ENCODE results near the gene ZNF740.
A peak's percentile ranks its signal among the peaks of the same experiment; 100 is the strongest.
"Not testable (repeated sequence)": the region's sequence is repeated elsewhere in the genome, so short reads cannot be mapped to it uniquely, and the experiment has no call there.

ZNF740 gene

GRCh38 chr12:53173085-53173715 is 7.3 kb upstream of the ZNF740 start:
- DNase-seq, result no peak

DNA sequence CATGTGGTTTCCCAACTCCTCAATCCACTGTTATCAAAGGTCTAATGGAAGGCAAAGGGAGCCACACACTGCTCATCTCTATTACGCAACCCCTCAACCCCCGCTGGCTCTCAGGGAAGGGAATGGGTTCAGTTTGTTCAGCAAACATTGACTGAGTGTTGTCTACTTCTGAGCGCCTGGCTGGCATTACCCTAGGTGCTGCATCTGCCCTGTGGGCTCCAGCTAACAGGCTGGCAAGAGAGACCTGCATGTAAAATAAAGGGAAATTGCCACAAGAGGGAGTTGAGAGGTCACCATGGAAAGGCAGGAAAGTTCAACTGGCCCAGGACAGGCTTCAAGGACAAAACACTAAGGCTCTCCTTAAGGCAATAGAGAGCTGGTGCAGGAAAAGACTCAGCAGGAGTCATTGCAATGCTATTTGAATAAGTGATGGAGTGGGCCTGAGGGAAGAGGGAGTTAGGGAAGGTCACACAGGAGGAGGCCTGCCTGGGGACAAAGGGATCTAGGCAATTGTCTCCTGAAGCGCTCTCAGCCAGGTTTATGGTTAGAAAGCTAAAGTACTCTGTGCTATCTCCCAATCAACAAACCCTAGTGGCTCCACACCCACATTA is 5.5 kb upstream of the ZNF740 start:
- peak; percentile 74 to 92 (median 89) for DNase-seq

DNA sequence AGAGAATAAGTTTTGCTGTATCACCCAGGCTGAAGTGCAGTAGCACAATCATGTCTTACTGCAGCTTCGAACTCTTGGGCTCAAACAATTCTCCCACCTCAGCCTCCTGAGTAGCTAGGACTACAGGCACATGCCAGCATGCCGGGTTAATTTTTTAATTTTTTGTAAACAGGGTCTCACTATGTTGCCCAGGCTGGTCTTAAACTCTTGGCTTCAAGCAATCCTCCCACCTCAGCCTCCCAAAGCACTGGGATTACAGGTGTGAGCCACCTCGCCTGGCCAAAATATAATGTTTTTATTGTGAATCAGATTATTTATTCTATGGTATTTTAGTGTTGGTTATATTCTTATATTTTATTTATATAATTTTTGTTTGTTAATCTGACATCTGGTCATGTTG is 3.8 kb upstream of the ZNF740 start:
- DNase-seq, result no peak

DNA sequence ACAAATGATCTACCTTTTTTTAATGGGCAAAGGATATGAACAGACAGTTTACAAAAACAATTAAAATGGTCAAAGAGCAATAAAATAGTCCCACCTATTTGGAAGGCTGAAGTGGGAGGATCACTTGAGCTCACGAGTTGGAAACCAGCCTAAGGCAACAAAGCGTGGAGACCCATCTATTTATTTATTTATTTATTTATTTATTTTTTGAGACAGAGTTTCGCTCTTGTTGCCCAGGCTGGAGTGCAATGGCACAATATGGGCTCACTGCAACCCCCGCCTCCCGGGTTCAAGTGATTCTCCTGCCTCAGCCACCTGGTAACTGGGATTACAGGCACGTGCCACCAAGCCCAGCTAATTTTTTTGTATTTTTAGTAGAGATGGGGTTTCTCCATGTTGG is 3.1 kb upstream of the ZNF740 start:
- DNase-seq, result not testable (repeated sequence)

- not testable (repeated sequence) for DNase-seq
Measured at GRCh38 chr12:53178803-53179202, 1.7 kb upstream of the ZNF740 start.

DNA sequence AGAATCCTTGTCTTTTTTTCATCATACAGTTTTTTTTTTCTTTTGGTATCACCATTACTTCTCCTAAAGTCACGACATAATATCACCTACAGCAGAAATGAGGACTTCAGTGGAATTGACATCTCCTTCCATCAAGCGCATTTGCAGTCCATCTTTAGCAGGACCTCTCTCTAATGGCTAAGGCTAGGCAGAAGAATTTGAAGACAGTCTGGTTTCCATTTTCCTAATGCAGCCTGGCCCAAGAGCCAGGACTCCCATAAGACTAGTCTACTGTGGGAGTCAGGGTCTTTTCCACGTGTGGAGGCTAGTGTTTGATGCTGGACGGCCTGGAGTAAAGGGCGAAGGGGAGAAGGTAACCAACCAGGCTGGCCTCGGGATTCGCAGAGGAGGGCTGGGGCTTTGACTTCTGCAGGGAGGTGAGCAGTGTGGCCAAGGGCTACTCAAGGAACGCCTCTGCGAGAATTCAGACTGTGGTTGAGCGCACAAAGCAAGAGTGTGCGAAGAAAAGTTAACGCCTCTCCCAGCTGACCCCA is 769 bp upstream of the ZNF740 start:
- peak in 1 of 3 experiments; percentile 70 for DNase-seq

- peak in 2 of 3 experiments; percentile 82 to 98 for DNase-seq
Measured at GRCh38 chr12:53180931-53181645, 566 bp downstream of the ZNF740 start.

DNA sequence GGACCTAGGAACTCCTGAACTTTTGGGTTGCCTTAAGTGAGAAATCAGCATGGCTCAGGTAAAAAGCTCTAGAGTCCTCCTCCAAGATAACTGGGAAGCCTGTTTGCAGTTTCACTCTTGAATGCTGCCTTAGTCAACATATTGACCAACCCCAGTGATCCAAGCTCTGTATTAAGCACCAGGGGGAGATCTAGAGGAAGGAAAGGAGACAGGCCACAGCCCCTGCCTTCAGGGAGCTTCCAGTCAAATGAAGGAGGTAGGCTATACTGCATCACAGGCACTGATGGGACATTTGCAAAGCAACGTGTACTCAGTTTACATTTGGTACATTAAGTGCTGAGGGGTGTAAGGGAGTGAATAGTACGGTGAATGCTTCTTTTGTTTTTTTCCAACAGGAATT is 1.4 kb downstream of the ZNF740 start:
- DNase-seq, result no peak

- DNase-seq, result peak in 1 of 3 experiments; percentile 15
Measured at GRCh38 chr12:53182903-53183302, 2.4 kb downstream of the ZNF740 start.

GRCh38 chr12:53184828-53185227 is 4.3 kb downstream of the ZNF740 start:
- DNase-seq, result no peak

- no peak for DNase-seq
Measured at GRCh38 chr12:53185582-53186153, 5.1 kb downstream of the ZNF740 start.

DNA sequence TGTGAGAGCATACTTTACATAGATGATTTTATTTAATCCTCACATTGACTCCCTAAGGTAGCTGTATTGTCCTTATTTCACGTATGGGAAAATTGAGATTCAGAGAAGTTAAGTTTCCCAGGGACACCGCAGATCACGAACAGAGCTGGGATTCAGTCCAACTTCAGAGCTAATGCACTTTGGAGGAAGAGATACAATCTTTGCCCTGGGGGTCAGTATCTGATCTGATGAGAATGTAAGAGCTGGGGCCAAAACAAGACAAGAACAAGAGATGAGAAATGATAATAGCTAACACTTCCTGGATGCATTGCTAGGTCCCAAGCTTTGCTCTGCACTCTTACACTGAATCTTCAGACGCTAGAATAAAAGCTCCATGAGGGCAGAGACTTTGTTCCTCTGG is 6.2 kb downstream of the ZNF740 start:
- DNase-seq, result no peak

DNA sequence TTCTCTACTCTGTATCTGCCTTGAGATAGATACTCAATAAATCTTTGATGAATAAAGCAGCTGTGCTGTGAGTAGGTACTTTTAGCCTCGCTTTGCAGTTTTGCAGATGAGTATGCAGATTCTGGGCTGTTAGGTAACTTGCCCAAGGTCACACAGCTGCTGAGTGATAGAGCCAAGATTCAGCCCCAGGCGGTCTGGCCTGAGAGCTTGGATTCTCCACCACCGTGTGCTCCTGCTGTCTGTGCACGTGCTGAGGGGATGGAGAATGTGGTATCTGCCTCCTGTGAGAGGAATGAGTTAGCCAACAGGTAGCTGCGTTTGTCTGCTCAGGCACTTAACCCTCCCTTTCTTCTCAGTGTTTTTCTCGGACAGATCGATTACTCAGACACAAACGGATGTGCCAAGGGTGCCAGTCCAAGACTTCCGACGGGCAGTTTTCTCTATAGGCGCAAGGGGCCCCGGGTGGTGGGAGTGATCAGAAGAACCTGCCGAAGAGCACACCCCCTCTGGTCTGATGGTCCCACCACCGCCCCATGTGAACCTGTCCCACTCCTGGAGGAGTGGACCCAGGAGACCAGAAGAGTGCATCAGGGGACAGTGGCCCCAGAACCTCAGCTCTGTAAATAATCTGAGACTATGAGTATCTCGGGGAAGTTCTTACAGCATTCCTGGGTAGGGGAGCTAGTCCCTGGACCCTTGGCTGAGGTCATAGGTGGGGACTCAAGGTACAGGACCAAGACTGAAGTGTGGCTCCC is 6.8 kb downstream of the ZNF740 start:
- DNase-seq, result no peak

DNA sequence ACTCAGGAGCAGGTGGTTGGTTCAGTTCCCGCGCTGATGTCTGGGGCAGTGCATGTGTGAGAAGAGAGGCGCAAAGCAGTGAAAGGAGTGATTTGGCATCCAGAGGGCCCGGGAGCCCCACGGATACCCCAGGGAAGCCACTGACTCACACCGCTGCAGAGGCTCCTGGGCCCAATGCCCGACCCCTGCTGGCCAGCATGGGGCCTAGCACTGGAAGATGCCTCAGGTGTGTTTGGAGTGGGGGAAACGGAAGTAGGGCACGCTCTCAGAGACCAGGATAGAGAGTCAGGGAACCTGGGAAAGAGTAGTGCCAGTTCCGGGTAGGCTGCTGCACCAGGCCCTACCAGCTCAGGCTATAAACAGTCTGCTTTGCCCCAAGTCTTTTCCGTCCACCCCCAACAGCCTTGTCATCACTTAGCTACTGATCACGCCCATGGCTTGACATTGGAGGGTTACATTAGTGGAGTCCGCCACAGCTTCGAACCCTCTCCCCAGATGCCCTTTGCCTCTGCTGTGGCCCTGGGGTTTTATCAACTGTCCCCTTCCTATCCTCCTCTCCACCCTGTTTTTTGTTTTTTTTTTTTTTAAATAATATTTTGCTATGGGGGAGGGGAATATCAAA is 9.7 kb downstream of the ZNF740 start:
- DNase-seq, result peak in 2 of 3 experiments; percentile 30 to 40

- no peak for DNase-seq
Measured at GRCh38 chr12:53191096-53191884, 10.8 kb downstream of the ZNF740 start.

DNA sequence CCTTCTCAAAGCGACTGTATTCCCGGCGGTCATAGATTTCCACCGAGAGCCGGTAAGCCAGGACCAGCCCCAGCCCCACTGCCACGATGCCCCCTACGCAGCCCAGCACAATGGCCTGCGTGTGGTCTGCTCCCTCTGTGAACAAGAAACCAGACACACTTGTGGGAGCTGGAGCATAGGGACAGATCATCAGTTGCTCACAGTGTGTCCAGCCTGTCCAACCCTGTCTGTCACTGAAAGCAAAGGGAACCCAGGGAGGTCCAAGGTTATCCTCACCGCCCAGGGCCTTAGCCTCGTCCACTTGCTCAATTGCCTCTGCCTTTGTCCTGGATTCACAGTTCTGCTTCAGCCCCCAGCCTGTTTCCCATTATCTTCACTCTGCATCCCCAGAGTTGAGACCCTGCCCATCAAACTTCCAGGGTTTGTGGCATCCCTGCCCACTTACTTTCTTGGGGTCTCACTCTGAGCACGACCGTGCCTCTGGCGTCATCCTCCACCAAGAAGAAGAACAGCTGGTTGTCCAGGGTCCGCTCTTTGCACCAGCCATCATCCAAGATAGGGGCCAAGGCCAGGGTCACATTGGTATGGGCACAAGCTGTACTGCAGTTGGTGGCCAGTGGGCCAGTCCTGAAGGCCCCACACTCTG is 11.5 kb downstream of the ZNF740 start:
- no peak for DNase-seq

GRCh38 chr12:53192531-53193021 is 12.1 kb downstream of the ZNF740 start:
- no peak for DNase-seq

GRCh38 chr12:53193040-53193439 is 12.5 kb downstream of the ZNF740 start:
- no peak for DNase-seq

DNA sequence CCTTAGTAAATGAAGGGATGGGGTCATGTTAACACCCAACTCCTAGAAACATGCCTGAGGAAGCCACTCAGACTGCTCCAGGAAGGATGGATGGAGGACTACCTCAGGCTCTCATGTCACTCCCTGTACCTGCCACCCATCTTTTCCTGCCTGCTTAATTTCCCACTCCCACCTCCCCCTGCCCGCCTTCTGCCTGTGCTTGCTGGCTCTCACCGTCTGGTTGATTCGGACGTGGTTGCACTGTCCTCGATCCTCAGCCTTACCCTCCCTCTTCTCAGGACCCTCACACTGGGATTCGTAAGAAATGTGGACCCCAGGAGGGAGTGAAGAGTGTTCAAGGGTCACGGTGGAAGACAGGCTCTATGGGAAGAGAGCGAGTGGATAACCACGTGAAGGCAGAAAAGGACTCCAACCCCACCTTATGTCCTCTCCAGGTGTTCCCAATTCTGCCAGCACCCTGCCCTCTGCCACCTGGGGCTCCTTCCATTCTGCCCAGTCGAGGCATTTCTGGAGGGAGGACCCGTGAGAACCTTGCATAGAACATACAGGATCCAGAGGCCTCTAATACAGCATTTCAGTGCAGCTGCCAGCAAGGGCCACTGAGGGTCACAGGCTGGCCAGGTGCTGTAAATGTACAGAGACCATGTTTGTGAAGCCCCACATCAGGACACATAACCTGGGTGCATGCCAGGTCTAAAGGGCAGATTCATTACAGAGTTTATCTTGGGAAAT is 13.6 kb downstream of the ZNF740 start:
- no peak for DNase-seq

GRCh38 chr12:53194973-53195372 is 14.5 kb downstream of the ZNF740 start:
- no peak for DNase-seq
